ENCODE measurements around the gene NLRP9.

- TF ChIP-seq CTCF (IDR thresholded peaks at IDR 0.05 in 2 of 3, conservative IDR thresholded peaks at IDR 0.05 in 1 of 3; ENCODE audit: borderline replicate concordance in 1 of 3, insufficient read depth in 1 of 3, low read depth in 2 of 3, low read length in 2 of 3), result no peak
- no peak for TF ChIP-seq POLR2AphosphoS5 (IDR thresholded peaks at IDR 0.05; ENCODE audit: low read depth, low read length)
- TF ChIP-seq POLR2A (IDR thresholded peaks at IDR 0.05; ENCODE audit: borderline replicate concordance, extremely low read depth, insufficient read depth, insufficient read length), result no peak
- no peak for TF ChIP-seq RAD21 (IDR thresholded peaks at IDR 0.05; ENCODE audit: low read depth)
- no peak for TF ChIP-seq EZH2 (IDR thresholded peaks at IDR 0.05)
- TF ChIP-seq YY1 (IDR thresholded peaks at IDR 0.05; ENCODE audit: extremely low read depth, insufficient replicate concordance, low read depth, low read length), result no peak
These were observed 58.6 kb downstream of the NLRP9 start for GRCh38 chr19:55679343-55680257.
